Measurements from ENCODE around the gene QRICH1.

GRCh38 chr3:49098910-49099630 lies 5.2 kb upstream of the QRICH1 start:
- TF ChIP-seq CTCF (IDR thresholded peaks at IDR 0.05) (no peak), POLR2A (IDR thresholded peaks at IDR 0.05) (no peak), EP300 (IDR thresholded peaks at IDR 0.05) (no peak)
